ENCODE data around the gene PPP3R1.
"Not testable (repeated sequence)": the region's sequence is repeated elsewhere in the genome, so short reads cannot be mapped to it uniquely, and the experiment has no call there.

PPP3R1 gene

GRCh38 chr2:68185541-68186164 lies 66.7 kb downstream of the PPP3R1 start:
- no peak for DNase-seq

GRCh38 chr2:68182902-68183301 lies 69.4 kb downstream of the PPP3R1 start:
- no peak for DNase-seq

GRCh38 chr2:68178954-68179627 lies 73.2 kb downstream of the PPP3R1 start:
- no peak for DNase-seq

GRCh38 chr2:68178432-68178831 lies 73.9 kb downstream of the PPP3R1 start:
- DNase-seq = no peak

- DNase-seq = no peak
Measured at GRCh38 chr2:68177541-68177940, 74.8 kb downstream of the PPP3R1 start.

- no peak for DNase-seq
Measured at GRCh38 chr2:68176657-68177056, 75.7 kb downstream of the PPP3R1 start.

GRCh38 chr2:68175210-68175609 lies 77.1 kb downstream of the PPP3R1 start:
- not testable (repeated sequence) for DNase-seq

- peak; percentile 95 for DNase-seq
Measured at GRCh38 chr2:68172990-68173700, 79.2 kb downstream of the PPP3R1 start.

- DNase-seq = no peak
Measured at GRCh38 chr2:68172521-68172920, 79.8 kb downstream of the PPP3R1 start.

GRCh38 chr2:68171684-68172083 lies 80.6 kb downstream of the PPP3R1 start:
- no peak for DNase-seq

- DNase-seq = no peak
Measured at GRCh38 chr2:68171146-68171545, 81.2 kb downstream of the PPP3R1 start.

- DNase-seq = no peak
Measured at GRCh38 chr2:68169308-68169707, 83.0 kb downstream of the PPP3R1 start.

- no peak for DNase-seq
Measured at GRCh38 chr2:68167186-68167585, 85.1 kb downstream of the PPP3R1 start.

GRCh38 chr2:68163641-68164040 lies 88.7 kb downstream of the PPP3R1 start:
- DNase-seq = no peak

GRCh38 chr2:68158134-68158447 lies 94.2 kb downstream of the PPP3R1 start:
- DNase-seq = no peak

GRCh38 chr2:68157402-68158133 lies 94.8 kb downstream of the PPP3R1 start, which contains the start of gene PNO1:
TSS of gene PNO1 (plus strand) at chr2:68157888. CDS start at chr2:68157935, 47 bp downstream.
- peak; percentile 77 for DNase-seq

GRCh38 chr2:68157002-68157401 lies 95.3 kb downstream of the PPP3R1 start:
- no peak for DNase-seq

GRCh38 chr2:68156419-68156818 lies 95.9 kb downstream of the PPP3R1 start:
- no peak for DNase-seq

- DNase-seq = no peak
Measured at GRCh38 chr2:68155618-68156017, 96.7 kb downstream of the PPP3R1 start.

GRCh38 chr2:68152681-68153347 lies 99.5 kb downstream of the PPP3R1 start:
- DNase-seq = no peak

GRCh38 chr2:68151037-68151436 lies 101.3 kb downstream of the PPP3R1 start:
- no peak for DNase-seq

- no peak for DNase-seq
Measured at GRCh38 chr2:68141875-68142274, 110.5 kb downstream of the PPP3R1 start.
